Parathyroid adenoma (tissue), 2 donors: Measurements from ENCODE around the gene CD58.

ENCODE experiments used
- H2AFZ ChIP-seq: fragments of 300-600 bp; sonication (generic); one replicate; pipeline ENCODE4 v1.7.0; 2017; ENCODE audit warnings: antibody characterized with exemption, mild to moderate bottlenecking
- H3K27ac ChIP-seq: fragments of 300-600 bp; sonication (generic); one replicate; pipeline ENCODE4 v1.7.0; 2017
- H3K27me3 ChIP-seq: fragments of 300-600 bp; sonication (generic); one replicate; pipeline ENCODE4 v1.7.0; 2017; ENCODE audit warnings: low read length; ENCODE audit not compliant: control insufficient read depth, insufficient read depth
- H3K36me3 ChIP-seq: fragments of 300-600 bp; sonication (generic); one replicate; pipeline ENCODE4 v1.7.0; 2017; ENCODE audit warnings: low read length; ENCODE audit not compliant: control insufficient read depth, insufficient read depth
- H3K4me1 ChIP-seq: fragments of 300-600 bp; sonication (generic); one replicate; pipeline ENCODE4 v1.7.0; 2017; ENCODE audit warnings: control low read depth
- H3K4me2 ChIP-seq: fragments of 300-600 bp; sonication (generic); one replicate; pipeline ENCODE4 v1.7.0; 2017; ENCODE audit warnings: low read length
- H3K4me3 ChIP-seq: fragments of 300-600 bp; sonication (generic); one replicate; pipeline ENCODE4 v1.7.0; 2017; ENCODE audit warnings: low read depth, low read length
- H3K79me2 ChIP-seq: fragments of 300-600 bp; sonication (generic); one replicate; pipeline ENCODE4 v1.7.0; 2017; ENCODE audit warnings: control low read depth
- H3K9ac ChIP-seq: fragments of 300-600 bp; sonication (generic); one replicate; pipeline ENCODE4 v1.7.0; 2017; ENCODE audit warnings: mild to moderate bottlenecking
- H3K9me3 ChIP-seq: fragments of 300-600 bp; sonication (generic); one replicate; pipeline ENCODE4 v1.7.0; 2017; ENCODE audit warnings: low read length; ENCODE audit not compliant: control insufficient read depth
- TF ChIP-seq, protein P1 (sequence below): fragments of 300-600 bp; sonication (generic); IDR thresholded peaks from one replicate; pipeline ENCODE4 v1.7.0; 2017; ENCODE audit warnings: antibody characterized with exemption, mild to moderate bottlenecking
- donor health status: primary hyperparathyroidism.

CD58 gene

DNA sequence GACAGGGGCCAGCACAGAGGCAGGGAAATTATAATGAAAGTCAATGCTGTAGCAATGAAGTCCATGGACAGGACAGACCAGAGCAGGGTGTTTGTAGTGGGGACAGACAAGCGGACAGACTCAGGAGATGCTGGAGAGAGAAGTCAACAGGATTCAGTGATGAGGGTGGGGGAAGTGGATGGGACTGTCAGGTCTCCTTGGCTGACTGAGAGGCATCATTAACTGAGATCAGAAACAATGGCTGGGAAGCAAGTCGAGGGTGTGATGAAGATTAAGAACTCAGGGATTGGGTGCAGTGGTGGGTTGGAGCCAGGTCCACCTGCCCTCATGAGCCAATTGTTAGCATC lies 25.5 kb downstream of the CD58 start:
- H3K4me2 ChIP-seq: no peak overlapping the region
- no peak overlapping the region for H3K27ac ChIP-seq
- H3K4me1 ChIP-seq: no peaks in the 10 kb centered on the region
- no peaks in the 10 kb centered on the region for H3K9me3 ChIP-seq
- no peaks in the 10 kb centered on the region for H3K79me2 ChIP-seq
- no peaks in the 10 kb centered on the region for H3K36me3 ChIP-seq
- H3K27me3 ChIP-seq: no peaks in the 10 kb centered on the region
- H3K9ac ChIP-seq: no peak overlapping the region
- H3K4me3 ChIP-seq: no peak overlapping the region
- TF ChIP-seq, protein P1, sequence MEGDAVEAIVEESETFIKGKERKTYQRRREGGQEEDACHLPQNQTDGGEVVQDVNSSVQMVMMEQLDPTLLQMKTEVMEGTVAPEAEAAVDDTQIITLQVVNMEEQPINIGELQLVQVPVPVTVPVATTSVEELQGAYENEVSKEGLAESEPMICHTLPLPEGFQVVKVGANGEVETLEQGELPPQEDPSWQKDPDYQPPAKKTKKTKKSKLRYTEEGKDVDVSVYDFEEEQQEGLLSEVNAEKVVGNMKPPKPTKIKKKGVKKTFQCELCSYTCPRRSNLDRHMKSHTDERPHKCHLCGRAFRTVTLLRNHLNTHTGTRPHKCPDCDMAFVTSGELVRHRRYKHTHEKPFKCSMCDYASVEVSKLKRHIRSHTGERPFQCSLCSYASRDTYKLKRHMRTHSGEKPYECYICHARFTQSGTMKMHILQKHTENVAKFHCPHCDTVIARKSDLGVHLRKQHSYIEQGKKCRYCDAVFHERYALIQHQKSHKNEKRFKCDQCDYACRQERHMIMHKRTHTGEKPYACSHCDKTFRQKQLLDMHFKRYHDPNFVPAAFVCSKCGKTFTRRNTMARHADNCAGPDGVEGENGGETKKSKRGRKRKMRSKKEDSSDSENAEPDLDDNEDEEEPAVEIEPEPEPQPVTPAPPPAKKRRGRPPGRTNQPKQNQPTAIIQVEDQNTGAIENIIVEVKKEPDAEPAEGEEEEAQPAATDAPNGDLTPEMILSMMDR: no peak
- H2AFZ ChIP-seq: no peak overlapping the region

DNA sequence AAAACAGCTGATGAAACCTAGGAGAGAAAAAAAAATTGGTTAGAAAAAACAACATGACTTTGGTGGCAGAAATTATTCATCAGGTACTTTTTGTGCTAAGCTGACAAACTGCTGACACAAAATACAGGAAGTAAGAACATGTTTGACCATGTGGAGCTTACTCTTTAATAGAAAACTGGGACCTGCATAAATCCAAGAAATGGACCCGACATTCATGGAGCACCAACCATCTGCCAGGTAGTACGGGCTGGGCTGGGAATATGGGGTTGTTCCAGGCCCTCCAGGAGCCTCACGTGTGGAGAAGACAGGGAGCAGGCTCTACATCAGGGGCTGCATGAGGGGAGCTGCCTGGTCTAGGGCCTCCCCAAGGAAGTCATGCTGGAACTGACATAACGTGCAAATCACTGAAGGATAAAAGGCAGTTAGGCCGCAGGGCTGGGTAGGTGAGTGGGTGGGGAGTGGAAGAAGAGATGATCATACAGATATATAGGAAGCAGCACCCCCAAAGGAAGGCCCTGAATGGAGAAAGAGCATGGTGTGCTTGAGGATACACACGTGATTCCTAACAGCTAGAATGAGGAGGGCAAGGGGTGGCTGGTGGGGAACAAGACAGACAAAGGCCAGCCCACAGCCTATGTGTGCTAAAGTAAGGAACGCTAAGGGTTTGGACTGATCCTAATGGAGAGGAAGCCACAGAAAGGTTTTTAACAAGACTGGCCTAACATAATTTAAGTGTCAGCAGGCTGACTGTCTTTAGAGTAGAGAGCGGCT lies 26.1 kb downstream of the CD58 start:
- no peak overlapping the region for H3K4me2 ChIP-seq
- H3K27ac ChIP-seq: no peak overlapping the region
- H3K27me3 ChIP-seq: no peaks in the 10 kb centered on the region
- H3K9ac ChIP-seq: no peak overlapping the region
- no peaks in the 10 kb centered on the region for H3K79me2 ChIP-seq
- H3K9me3 ChIP-seq: no peaks in the 10 kb centered on the region
- H3K4me3 ChIP-seq: no peak overlapping the region
- H3K4me1 ChIP-seq: no peaks in the 10 kb centered on the region
- TF ChIP-seq, protein P1: no peak
- H3K36me3 ChIP-seq: no peaks in the 10 kb centered on the region
- H2AFZ ChIP-seq: no peak overlapping the region

DNA sequence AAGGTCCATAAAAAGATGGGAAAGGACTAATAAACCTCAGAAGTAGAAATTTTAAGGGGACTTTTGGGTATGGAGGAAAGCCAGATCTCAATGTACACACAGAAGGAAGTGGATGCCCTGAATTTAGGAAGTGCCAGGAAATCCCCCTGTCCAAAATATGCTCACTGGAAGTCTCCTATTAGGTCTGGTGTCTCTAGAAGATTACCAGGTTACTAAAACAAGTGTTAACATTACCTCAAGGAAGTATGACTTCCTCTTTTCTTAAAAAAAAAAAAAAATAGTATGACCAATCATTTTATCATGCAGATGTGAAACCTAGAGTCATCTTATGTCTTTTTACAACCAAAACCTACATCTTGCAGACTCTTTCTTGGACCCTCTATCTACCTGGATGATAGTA lies 30.7 kb downstream of the CD58 start:
- Histone ChIP-seq H3K27me3 (no peaks in the 10 kb centered on the region), H2AFZ (no peak overlapping the region), H3K27ac (no peak overlapping the region), H3K79me2 (no peaks in the 10 kb centered on the region), H3K4me1 (no peaks in the 10 kb centered on the region), H3K36me3 (no peaks in the 10 kb centered on the region), H3K9ac (no peak overlapping the region), H3K4me3 (no peak overlapping the region), H3K4me2 (no peak overlapping the region), H3K9me3 (no peaks in the 10 kb centered on the region)
- TF ChIP-seq, protein P1: no peak

DNA sequence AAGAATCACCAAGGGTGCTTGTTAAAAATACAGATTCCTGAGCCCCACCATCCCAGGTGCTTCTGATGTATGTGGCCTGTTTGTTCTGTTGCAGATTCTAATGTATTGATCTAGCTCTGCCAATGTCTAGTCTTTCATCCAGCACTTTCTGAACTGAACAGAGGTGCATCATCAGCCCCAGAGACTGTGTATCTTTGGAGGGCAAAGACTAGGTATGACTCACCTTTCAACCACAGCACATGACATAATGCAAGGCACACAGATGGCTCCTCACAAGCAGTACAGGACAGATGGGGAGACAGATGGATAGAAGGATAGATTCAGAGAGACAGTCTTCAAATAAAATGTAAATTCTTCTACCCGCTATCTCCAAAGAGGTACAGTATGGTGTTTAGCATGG lies 32.3 kb downstream of the CD58 start:
- H3K4me1 ChIP-seq: no peaks in the 10 kb centered on the region
- H3K9ac ChIP-seq: no peak overlapping the region
- H2AFZ ChIP-seq: no peak overlapping the region
- no peaks in the 10 kb centered on the region for H3K27me3 ChIP-seq
- TF ChIP-seq, protein P1: no peak
- H3K79me2 ChIP-seq: no peaks in the 10 kb centered on the region
- H3K36me3 ChIP-seq: no peaks in the 10 kb centered on the region
- no peaks in the 10 kb centered on the region for H3K9me3 ChIP-seq
- no peak overlapping the region for H3K4me3 ChIP-seq
- H3K4me2 ChIP-seq: no peak overlapping the region
- H3K27ac ChIP-seq: no peak overlapping the region

DNA sequence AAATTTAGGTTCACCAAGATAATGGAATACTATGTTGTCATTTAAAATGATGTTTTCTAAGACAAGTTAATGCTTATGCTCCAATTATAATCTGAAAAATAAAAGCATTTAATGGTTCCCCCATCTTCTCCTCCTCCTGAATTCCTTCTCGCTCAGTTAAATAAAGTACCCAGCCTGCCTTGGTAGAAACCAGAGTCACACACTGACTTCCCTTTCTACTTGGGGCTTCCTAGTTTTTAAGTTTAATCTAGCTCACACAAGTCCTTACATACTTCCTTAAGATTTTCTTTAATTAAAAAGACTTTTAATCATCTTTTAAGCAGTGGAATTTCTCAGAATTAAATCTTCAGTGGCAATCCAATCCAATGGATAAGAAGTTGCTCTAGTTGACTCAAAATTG lies 32.9 kb downstream of the CD58 start:
- Histone ChIP-seq H2AFZ (no peak overlapping the region), H3K27ac (no peak overlapping the region), H3K4me2 (no peak overlapping the region), H3K4me1 (no peaks in the 10 kb centered on the region), H3K9me3 (no peaks in the 10 kb centered on the region), H3K79me2 (no peaks in the 10 kb centered on the region), H3K9ac (no peak overlapping the region), H3K27me3 (no peaks in the 10 kb centered on the region), H3K36me3 (no peaks in the 10 kb centered on the region), H3K4me3 (no peak overlapping the region)
- TF ChIP-seq, protein P1: no peak
